ENCODE results near the gene ACTN4. TPM values are rescaled to one million over a fixed set of nuclear protein-coding genes. Genes with fewer than 3 reads are reported as not detected.
A peak's percentile ranks its signal among the peaks of the same experiment; 100 is the strongest.

The ACTN4 gene
- total and polyA plus RNA-seq, 4 experiments from 2014 or later: 4.0 to 155 (median 87.9) TPM

GRCh38 chr19:38711726-38712153 is 64.3 kb downstream of the ACTN4 start:
- POLR2A ChIA-PET (ENCODE audit: partially characterized antibody): interaction anchor here (0.7 kb wide), 1 partner anchor 11 kb away, joined by 3 read pairs; no protein-coding TSS in a partner anchor
- H3K27ac ChIP-seq (ENCODE audit: low read depth, low read length): no peak overlapping the region
- CTCF ChIA-PET (ENCODE audit: partially characterized antibody): no interaction called here
- intact Hi-C loops (cut with micrococcal nuclease): no loop called here
- H3K27ac Mint-ChIP-seq: no peak overlapping the region
- H3K27me3 Mint-ChIP-seq: no peaks in the 10 kb centered on the region
- no peaks in the 10 kb centered on the region for H3K9me3 ChIP-seq (ENCODE audit: control insufficient read depth in 1 of 2, low read length in 2 of 2)
- no peak overlapping the region for H3K4me3 Mint-ChIP-seq
- no peaks in the 10 kb centered on the region for H3K4me1 ChIP-seq (ENCODE audit: insufficient read depth, low read length)
- H3K9me3 Mint-ChIP-seq: no peaks in the 10 kb centered on the region
- peaks cover 72% of the 10 kb centered on the region for H3K36me3 ChIP-seq (ENCODE audit: insufficient read depth, low read length)
- peaks cover 31 to 61% of the 10 kb centered on the region in 2 donors for H3K36me3 Mint-ChIP-seq
- H3K4me3 ChIP-seq (ENCODE audit: low read length in 2 of 2): no peak overlapping the region
- H3K27me3 ChIP-seq (ENCODE audit: insufficient read depth, low read length): no peaks in the 10 kb centered on the region
- H3K4me1 Mint-ChIP-seq: peaks cover 0 to 2% (median 0%) of the 10 kb centered on the region in 4 donors
- no peak for DNase-seq

- Mint-ChIP-seq H3K36me3 (peaks cover 27 to 57% of the 10 kb centered on the region in 2 donors), H3K27ac (no peak overlapping the region), H3K4me1 (peaks cover 0 to 2% (median 0%) of the 10 kb centered on the region in 4 donors), H3K27me3 (no peaks in the 10 kb centered on the region), H3K9me3 (no peaks in the 10 kb centered on the region), H3K4me3 (no peak overlapping the region)
- ChIA-PET CTCF (ENCODE audit: partially characterized antibody) (no interaction called here), POLR2A (ENCODE audit: partially characterized antibody) (interaction anchor here (0.7 kb wide), 1 partner anchor 10 kb away, joined by 3 read pairs; no protein-coding TSS in a partner anchor)
- Histone ChIP-seq H3K9me3 (ENCODE audit: control insufficient read depth in 1 of 2, low read length in 2 of 2) (no peaks in the 10 kb centered on the region), H3K36me3 (ENCODE audit: insufficient read depth, low read length) (peaks cover 69% of the 10 kb centered on the region), H3K27me3 (ENCODE audit: insufficient read depth, low read length) (no peaks in the 10 kb centered on the region), H3K4me3 (ENCODE audit: low read length in 2 of 2) (no peak overlapping the region), H3K4me1 (ENCODE audit: insufficient read depth, low read length) (no peaks in the 10 kb centered on the region), H3K27ac (ENCODE audit: low read depth, low read length) (no peak overlapping the region)
- no peak for DNase-seq
- intact Hi-C loops (cut with micrococcal nuclease): no loop called here
These were observed 64.8 kb downstream of the ACTN4 start for GRCh38 chr19:38712161-38712748.

- peaks cover 67% of the 10 kb centered on the region for H3K36me3 ChIP-seq (ENCODE audit: insufficient read depth, low read length)
- no peaks in the 10 kb centered on the region for H3K9me3 ChIP-seq (ENCODE audit: control insufficient read depth in 1 of 2, low read length in 2 of 2)
- H3K27ac Mint-ChIP-seq: peak overlapping the region in 1 of 7 donors; percentile 31
- H3K4me1 ChIP-seq (ENCODE audit: insufficient read depth, low read length): no peaks in the 10 kb centered on the region
- ChIA-PET POLR2A (ENCODE audit: partially characterized antibody) (no interaction called here), CTCF (ENCODE audit: partially characterized antibody) (no interaction called here)
- peaks cover 24 to 57% of the 10 kb centered on the region in 2 donors for H3K36me3 Mint-ChIP-seq
- H3K27me3 ChIP-seq (ENCODE audit: insufficient read depth, low read length): no peaks in the 10 kb centered on the region
- no peak overlapping the region for H3K4me3 ChIP-seq (ENCODE audit: low read length in 2 of 2)
- H3K9me3 Mint-ChIP-seq: no peaks in the 10 kb centered on the region
- no peak for DNase-seq
- peaks cover 0 to 2% (median 0%) of the 10 kb centered on the region in 4 donors for H3K4me1 Mint-ChIP-seq
- no peaks in the 10 kb centered on the region for H3K27me3 Mint-ChIP-seq
- intact Hi-C loops (cut with micrococcal nuclease): no loop called here
- no peak overlapping the region for H3K4me3 Mint-ChIP-seq
- H3K27ac ChIP-seq (ENCODE audit: low read depth, low read length): no peak overlapping the region
These were observed 65.8 kb downstream of the ACTN4 start for GRCh38 chr19:38713227-38713649.

GRCh38 chr19:38713865-38714264 is 66.4 kb downstream of the ACTN4 start:
- Mint-ChIP-seq H3K27me3 (no peaks in the 10 kb centered on the region), H3K4me3 (no peak overlapping the region), H3K4me1 (peaks cover 0 to 2% (median 0%) of the 10 kb centered on the region in 4 donors), H3K9me3 (no peaks in the 10 kb centered on the region), H3K36me3 (peaks cover 19 to 53% of the 10 kb centered on the region in 2 donors), H3K27ac (peak overlapping the region in 1 of 7 donors; percentile 82)
- H3K4me3 ChIP-seq (ENCODE audit: low read length in 2 of 2): no peak overlapping the region
- no peak for DNase-seq
- peaks cover 61% of the 10 kb centered on the region for H3K36me3 ChIP-seq (ENCODE audit: insufficient read depth, low read length)
- H3K27me3 ChIP-seq (ENCODE audit: insufficient read depth, low read length): no peaks in the 10 kb centered on the region
- intact Hi-C loops (cut with micrococcal nuclease): no loop called here
- ChIA-PET CTCF (ENCODE audit: partially characterized antibody) (no interaction called here), POLR2A (ENCODE audit: partially characterized antibody) (no interaction called here)
- H3K27ac ChIP-seq (ENCODE audit: low read depth, low read length): no peak overlapping the region
- no peaks in the 10 kb centered on the region for H3K9me3 ChIP-seq (ENCODE audit: control insufficient read depth in 1 of 2, low read length in 2 of 2)
- no peaks in the 10 kb centered on the region for H3K4me1 ChIP-seq (ENCODE audit: insufficient read depth, low read length)

- H3K4me3 ChIP-seq (ENCODE audit: low read length in 2 of 2): no peak overlapping the region
- CTCF ChIA-PET (ENCODE audit: partially characterized antibody): interaction anchor here (1.2 kb wide), 1 partner anchor 79 kb away, joined by 3 read pairs; no protein-coding TSS in a partner anchor
- no peaks in the 10 kb centered on the region for H3K9me3 ChIP-seq (ENCODE audit: control insufficient read depth in 1 of 2, low read length in 2 of 2)
- no peaks in the 10 kb centered on the region for H3K27me3 ChIP-seq (ENCODE audit: insufficient read depth, low read length)
- H3K9me3 Mint-ChIP-seq: no peaks in the 10 kb centered on the region
- peaks cover 56% of the 10 kb centered on the region for H3K36me3 ChIP-seq (ENCODE audit: insufficient read depth, low read length)
- POLR2A ChIA-PET (ENCODE audit: partially characterized antibody): no interaction called here
- peaks cover 0 to 2% (median 0%) of the 10 kb centered on the region in 4 donors for H3K4me1 Mint-ChIP-seq
- peaks cover 19 to 53% of the 10 kb centered on the region in 2 donors for H3K36me3 Mint-ChIP-seq
- H3K27me3 Mint-ChIP-seq: no peaks in the 10 kb centered on the region
- no peak overlapping the region for H3K27ac Mint-ChIP-seq
- no peak for DNase-seq
- H3K4me1 ChIP-seq (ENCODE audit: insufficient read depth, low read length): no peaks in the 10 kb centered on the region
- intact Hi-C loops (cut with micrococcal nuclease): no loop called here
- H3K27ac ChIP-seq (ENCODE audit: low read depth, low read length): no peak overlapping the region
- no peak overlapping the region for H3K4me3 Mint-ChIP-seq
These were observed 66.9 kb downstream of the ACTN4 start for GRCh38 chr19:38714354-38714778.

- Mint-ChIP-seq H3K9me3 (no peaks in the 10 kb centered on the region), H3K4me1 (peaks cover 0 to 2% (median 0%) of the 10 kb centered on the region in 4 donors), H3K4me3 (no peak overlapping the region), H3K36me3 (peaks cover 15 to 51% of the 10 kb centered on the region in 2 donors), H3K27me3 (no peaks in the 10 kb centered on the region), H3K27ac (no peak overlapping the region)
- no peak for DNase-seq
- CTCF ChIA-PET (ENCODE audit: partially characterized antibody): no interaction called here
- no peaks in the 10 kb centered on the region for H3K4me1 ChIP-seq (ENCODE audit: insufficient read depth, low read length)
- H3K9me3 ChIP-seq (ENCODE audit: control insufficient read depth in 1 of 2, low read length in 2 of 2): no peaks in the 10 kb centered on the region
- H3K4me3 ChIP-seq (ENCODE audit: low read length in 2 of 2): no peak overlapping the region
- intact Hi-C loops (cut with micrococcal nuclease): no loop called here
- H3K36me3 ChIP-seq (ENCODE audit: insufficient read depth, low read length): peaks cover 46% of the 10 kb centered on the region
- no peaks in the 10 kb centered on the region for H3K27me3 ChIP-seq (ENCODE audit: insufficient read depth, low read length)
- POLR2A ChIA-PET (ENCODE audit: partially characterized antibody): interaction anchor here (1.9 kb wide), 1 partner anchor 19 kb away, joined by 6 read pairs; no protein-coding TSS in a partner anchor
- H3K27ac ChIP-seq (ENCODE audit: low read depth, low read length): no peak overlapping the region
These were observed 68.1 kb downstream of the ACTN4 start for GRCh38 chr19:38715555-38715954.

GRCh38 chr19:38717051-38717450 is 69.6 kb downstream of the ACTN4 start:
- POLR2A ChIA-PET (ENCODE audit: partially characterized antibody): no interaction called here
- Histone ChIP-seq H3K27me3 (ENCODE audit: insufficient read depth, low read length) (no peaks in the 10 kb centered on the region), H3K36me3 (ENCODE audit: insufficient read depth, low read length) (peaks cover 47% of the 10 kb centered on the region), H3K27ac (ENCODE audit: low read depth, low read length) (no peak overlapping the region), H3K4me3 (ENCODE audit: low read length in 2 of 2) (no peak overlapping the region), H3K9me3 (ENCODE audit: control insufficient read depth in 1 of 2, low read length in 2 of 2) (no peaks in the 10 kb centered on the region), H3K4me1 (ENCODE audit: insufficient read depth, low read length) (no peaks in the 10 kb centered on the region)
- intact Hi-C loops (cut with micrococcal nuclease): no loop called here
- no peak overlapping the region for H3K27ac Mint-ChIP-seq
- DNase-seq: no peak
- peaks cover 0 to 2% (median 0%) of the 10 kb centered on the region in 4 donors for H3K4me1 Mint-ChIP-seq
- CTCF ChIA-PET (ENCODE audit: partially characterized antibody): no interaction called here
- no peaks in the 10 kb centered on the region for H3K27me3 Mint-ChIP-seq
- H3K9me3 Mint-ChIP-seq: no peaks in the 10 kb centered on the region
- H3K4me3 Mint-ChIP-seq: no peak overlapping the region
- peaks cover 10 to 52% of the 10 kb centered on the region in 2 donors for H3K36me3 Mint-ChIP-seq

Data from CD4-positive, alpha-beta memory T cell (primary cell).